Left ventricle myocardium inferior (tissue), 1 donor: Measurements from ENCODE around the gene LRP1B. TPM values are rescaled to one million over a fixed set of nuclear protein-coding genes. Genes with fewer than 3 reads are reported as not detected.
"Not testable (repeated sequence)": the region's sequence is repeated elsewhere in the genome, so short reads cannot be mapped to it uniquely, and the experiment has no call there.

Experiments
- DNase-seq: peaks from one replicate; pipeline ENCODE4 v3.0.0-alpha.2; 2020
- H3K27ac ChIP-seq: fragments of 200-600 bp; replicated peaks from 2 replicates; pipeline ENCODE4 v1.8.0; 2021
- H3K27me3 ChIP-seq: fragments of 200-600 bp; 2 replicates; pipeline ENCODE4 v1.8.0; 2021; ENCODE audit warnings: low read depth
- H3K36me3 ChIP-seq: fragments of 200-600 bp; 2 replicates; pipeline ENCODE4 v1.8.0; 2021
- H3K4me1 ChIP-seq: fragments of 200-600 bp; 2 replicates; pipeline ENCODE4 v1.8.0; 2021
- H3K4me3 ChIP-seq: fragments of 200-600 bp; 2 replicates; pipeline ENCODE4 v1.8.0; 2021; ENCODE audit warnings: mild to moderate bottlenecking, moderate library complexity
- H3K9me3 ChIP-seq: fragments of 200-600 bp; replicated peaks from 2 replicates; pipeline ENCODE4 v1.8.0; 2021
- intact Hi-C: fragments of 100-400 bp; cut with micrococcal nuclease; formaldehyde crosslinking; loops from one replicate; pipeline ENCODE4 v1.11.0; 2022
- total RNA-seq: library from RNA; stranded (reverse); fragmentation: NEBNext Ultra II Directional; extraction: Animal tissue kit (Norgen Biotek cat#: 25700); gene quantifications from one replicate; pipeline ENCODE4 v1.2.1, GENCODE V29; 2021
- TF ChIP-seq, protein P1 (sequence below): fragments of 200-600 bp; IDR thresholded peaks from 2 replicates; pipeline ENCODE4 v1.8.0; 2021; ENCODE audit warnings: antibody characterized with exemption, mild to moderate bottlenecking, borderline replicate concordance
- donor health status: DM: no; HTN: yes; CAD: no; lungs with severe emphysema.

The LRP1B gene
- total RNA-seq, 1 donor from 2014 or later = 0.08 TPM

- Histone ChIP-seq H3K27ac (no peak overlapping the region), H3K36me3 (no peaks in the 10 kb centered on the region), H3K27me3 (no peaks in the 10 kb centered on the region), H3K4me3 (no peak overlapping the region), H3K9me3 (no peaks in the 10 kb centered on the region), H3K4me1 (no peaks in the 10 kb centered on the region)
- TF ChIP-seq, protein P1, sequence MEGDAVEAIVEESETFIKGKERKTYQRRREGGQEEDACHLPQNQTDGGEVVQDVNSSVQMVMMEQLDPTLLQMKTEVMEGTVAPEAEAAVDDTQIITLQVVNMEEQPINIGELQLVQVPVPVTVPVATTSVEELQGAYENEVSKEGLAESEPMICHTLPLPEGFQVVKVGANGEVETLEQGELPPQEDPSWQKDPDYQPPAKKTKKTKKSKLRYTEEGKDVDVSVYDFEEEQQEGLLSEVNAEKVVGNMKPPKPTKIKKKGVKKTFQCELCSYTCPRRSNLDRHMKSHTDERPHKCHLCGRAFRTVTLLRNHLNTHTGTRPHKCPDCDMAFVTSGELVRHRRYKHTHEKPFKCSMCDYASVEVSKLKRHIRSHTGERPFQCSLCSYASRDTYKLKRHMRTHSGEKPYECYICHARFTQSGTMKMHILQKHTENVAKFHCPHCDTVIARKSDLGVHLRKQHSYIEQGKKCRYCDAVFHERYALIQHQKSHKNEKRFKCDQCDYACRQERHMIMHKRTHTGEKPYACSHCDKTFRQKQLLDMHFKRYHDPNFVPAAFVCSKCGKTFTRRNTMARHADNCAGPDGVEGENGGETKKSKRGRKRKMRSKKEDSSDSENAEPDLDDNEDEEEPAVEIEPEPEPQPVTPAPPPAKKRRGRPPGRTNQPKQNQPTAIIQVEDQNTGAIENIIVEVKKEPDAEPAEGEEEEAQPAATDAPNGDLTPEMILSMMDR = no peak
- intact Hi-C loops = no loop called here
- DNase-seq = no peak
Measured at GRCh38 chr2:140555701-140556100, 1575.1 kb downstream of the LRP1B start.

DNA sequence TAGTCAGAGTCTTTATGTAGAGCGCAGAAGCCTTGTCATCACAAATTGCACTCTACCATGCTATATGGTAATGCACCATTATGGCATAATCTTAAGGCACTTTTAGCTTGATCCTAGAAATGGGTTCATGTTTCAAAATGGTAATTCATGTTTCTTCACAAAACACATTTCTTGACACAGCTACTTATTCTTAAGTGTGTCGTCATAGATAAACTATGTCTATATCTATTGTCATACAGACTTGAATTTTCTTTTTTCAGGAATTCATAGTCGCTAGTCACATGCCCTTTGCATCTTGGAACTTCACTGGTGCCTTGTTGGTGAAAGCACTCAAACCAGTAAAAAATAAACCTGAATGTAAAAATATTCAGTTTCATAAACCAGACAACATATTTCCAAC, 1578.2 kb downstream of the LRP1B start:
- H3K4me1 ChIP-seq = no peaks in the 10 kb centered on the region
- no peaks in the 10 kb centered on the region for H3K9me3 ChIP-seq
- TF ChIP-seq, protein P1 = no peak
- no peak for DNase-seq
- intact Hi-C loops = no loop called here
- H3K36me3 ChIP-seq = no peaks in the 10 kb centered on the region
- no peak overlapping the region for H3K4me3 ChIP-seq
- no peak overlapping the region for H3K27ac ChIP-seq
- no peaks in the 10 kb centered on the region for H3K27me3 ChIP-seq

GRCh38 chr2:140551287-140551686, 1579.5 kb downstream of the LRP1B start:
- H3K27me3 ChIP-seq = no peaks in the 10 kb centered on the region
- no peaks in the 10 kb centered on the region for H3K36me3 ChIP-seq
- H3K27ac ChIP-seq = no peak overlapping the region
- H3K4me1 ChIP-seq = no peaks in the 10 kb centered on the region
- no peak for DNase-seq
- TF ChIP-seq, protein P1 = no peak
- H3K4me3 ChIP-seq = no peak overlapping the region
- H3K9me3 ChIP-seq = no peaks in the 10 kb centered on the region
- intact Hi-C loops = no loop called here

- Histone ChIP-seq H3K9me3 (no peaks in the 10 kb centered on the region), H3K4me1 (no peaks in the 10 kb centered on the region), H3K4me3 (no peak overlapping the region), H3K27ac (no peak overlapping the region), H3K27me3 (no peaks in the 10 kb centered on the region), H3K36me3 (no peaks in the 10 kb centered on the region)
- intact Hi-C loops = no loop called here
- TF ChIP-seq, protein P1 = no peak
- DNase-seq = no peak
Measured at GRCh38 chr2:140550821-140551220, 1580.0 kb downstream of the LRP1B start.

- H3K36me3 ChIP-seq, H3K9me3 ChIP-seq, intact Hi-C loops, H3K4me1 ChIP-seq, H3K27me3 ChIP-seq, H3K4me3 ChIP-seq, H3K27ac ChIP-seq, DNase-seq: not testable (repeated sequence)
Measured at GRCh38 chr2:140544769-140545168, 1586.0 kb downstream of the LRP1B start.

GRCh38 chr2:140542627-140543026, 1588.2 kb downstream of the LRP1B start:
- TF ChIP-seq, protein P1 = no peak
- no peaks in the 10 kb centered on the region for H3K9me3 ChIP-seq
- H3K27ac ChIP-seq = no peak overlapping the region
- H3K4me1 ChIP-seq = no peaks in the 10 kb centered on the region
- H3K36me3 ChIP-seq = no peaks in the 10 kb centered on the region
- intact Hi-C loops = no loop called here
- no peak overlapping the region for H3K4me3 ChIP-seq
- H3K27me3 ChIP-seq = no peaks in the 10 kb centered on the region
- no peak for DNase-seq
